Measurements from ENCODE around the gene AHDC1. TPM values are rescaled to one million over a fixed set of nuclear protein-coding genes. Genes with fewer than 3 reads are reported as not detected.

AHDC1 gene
- total and polyA plus RNA-seq, 10 of the 15 experiments (the other 5 are each of a cell fraction or from before 2014, with no cell fraction given), result 0.21 to 13.0 (median 1.4) TPM

GRCh38 chr1:27649306-27649635, 45.3 kb upstream of the AHDC1 start:
- no peak overlapping the region for H3K27ac ChIP-seq (ENCODE audit: control insufficient read depth, insufficient read depth)
- in situ Hi-C loops (cut with MboI), result no loop called here
- no peak overlapping the region for H2AFZ ChIP-seq (ENCODE audit: control insufficient read depth, low read depth, low read length)
- no peak for FAIRE-seq
- H3K27me3 ChIP-seq (replicated peaks in 1 of 2; ENCODE audit: control insufficient read depth in 2 of 2, insufficient read depth in 2 of 2, low read length in 1 of 2), result no peaks in the 10 kb centered on the region
- 93% methylated on average over 11 of the region's 11 CpGs for WGBS (ENCODE audit: insufficient coverage, insufficient replicate concordance, low lambda C conversion rate, missing lambda C conversion rate)
- H3K36me3 ChIP-seq (ENCODE audit: control insufficient read depth in 2 of 2, insufficient read depth in 2 of 2, low read length in 1 of 2), result no peaks in the 10 kb centered on the region
- no peak overlapping the region for H3K4me2 ChIP-seq (ENCODE audit: control insufficient read depth, insufficient read depth)
- no peaks in the 10 kb centered on the region for H3K79me2 ChIP-seq (ENCODE audit: control insufficient read depth, insufficient read depth, low read length)
- intact Hi-C loops (cut with micrococcal nuclease; ENCODE audit: unreplicated experiment), result no loop called here
- no peak overlapping the region for H3K9ac ChIP-seq (ENCODE audit: control insufficient read depth, insufficient read depth, low read length)
- peaks cover 23% of the 10 kb centered on the region for H3K4me1 ChIP-seq (ENCODE audit: control insufficient read depth, insufficient read depth, low read length)
- ChIA-PET RAD21 (ENCODE audit: unreplicated experiment) (interaction anchor here (0.8 to 2.1 kb wide), 7 partner anchors 9 to 47 kb away, joined by 4 to 16 read pairs (median 4); no protein-coding TSS in a partner anchor), CTCF (interaction anchor here (1.1 to 4.7 kb wide), 8 partner anchors 9 to 93 kb away, joined by 3 to 41 read pairs (median 7); no protein-coding TSS in a partner anchor), POLR2A (interaction anchor here (0.7 to 2.3 kb wide), 7 partner anchors 10 to 159 kb away, joined by 3 to 22 read pairs (median 4); no protein-coding TSS in a partner anchor), SMC1A (ENCODE audit: uncharacterized antibody, unreplicated experiment) (interaction anchor here (0.7 to 2.7 kb wide), 11 partner anchors 10 to 42 kb away, joined by 3 to 17 read pairs (median 6); no protein-coding TSS in a partner anchor)
- H3K9me3 ChIP-seq (replicated peaks; ENCODE audit: control insufficient read depth, insufficient read depth, low read length), result no peaks in the 10 kb centered on the region
- no TSS peak for BruUV-seq (replicated peaks)
- no peak for TF ChIP-seq FOXK2 (IDR thresholded peaks at IDR 0.05)
- no peak for TF ChIP-seq BCL3 (IDR thresholded peaks at IDR 0.05; ENCODE audit: borderline replicate concordance, insufficient read depth, low read depth, low read length, poor library complexity, severe bottlenecking)
- TF ChIP-seq CEBPZ (IDR thresholded peaks at IDR 0.05; ENCODE audit: low read depth, low read length), result no peak
- no peak for TF ChIP-seq MTA2 (IDR thresholded peaks at IDR 0.05; ENCODE audit: low read depth)
- no peak for TF ChIP-seq RAD21 (IDR thresholded peaks at IDR 0.05; ENCODE audit: insufficient read depth, low read depth, low read length)
- no peak overlapping the region for H3K4me3 ChIP-seq
- no peaks in the 10 kb centered on the region for H4K20me1 ChIP-seq (ENCODE audit: control insufficient read depth, insufficient read depth)
- DNase-seq (ENCODE audit: low read depth, low spot score), result no peak
- no peak for ATAC-seq
